GM21619 (cell line): ENCODE data around the gene SSTR3.

Experiments used
- ATAC-seq: cut with Tn5 transposase; IDR thresholded peaks from one replicate; pipeline ENCODE4 v1.9.1; 2021; ENCODE audit not compliant: unreplicated experiment

The SSTR3 gene

DNA sequence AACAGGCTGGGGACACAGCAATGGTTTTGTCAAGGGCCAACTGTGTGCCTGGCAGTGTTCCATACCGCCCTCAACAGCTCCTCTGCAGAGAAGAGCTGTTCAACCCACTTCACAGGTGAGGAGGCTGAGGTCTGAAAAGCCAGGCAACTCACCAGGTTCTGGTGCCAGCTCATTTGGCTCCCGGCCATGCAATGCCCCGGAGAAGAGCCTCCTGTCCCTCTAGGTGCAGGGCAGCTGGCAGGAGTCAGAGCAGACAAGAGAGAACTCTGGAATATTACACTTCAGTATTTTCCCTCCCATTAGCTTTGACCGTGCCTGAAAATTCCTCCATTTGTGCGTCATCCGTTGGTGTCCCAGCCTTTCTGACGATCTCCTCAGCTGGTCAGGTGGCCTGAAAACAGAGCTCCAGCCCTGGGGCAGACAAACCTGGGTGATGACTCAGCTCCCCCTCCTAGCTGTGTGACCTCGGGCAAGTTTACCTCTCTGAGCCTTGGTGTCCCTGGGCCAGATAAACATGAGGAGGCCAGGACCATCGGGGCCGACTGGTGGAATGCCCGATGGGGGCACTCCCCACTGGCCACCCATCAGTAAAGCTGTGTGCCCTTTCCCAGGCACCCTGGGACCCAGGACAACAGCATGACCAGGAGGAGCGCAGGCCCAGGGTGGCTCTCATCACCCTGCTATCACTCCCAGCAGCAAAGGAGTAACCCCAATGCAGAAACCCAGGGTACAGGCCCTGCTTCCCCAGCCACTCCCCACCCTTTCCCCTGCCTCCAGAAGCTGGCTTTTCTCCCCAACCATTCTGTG is 14.6 kb downstream of the SSTR3 start:
- ATAC-seq, result no peak

DNA sequence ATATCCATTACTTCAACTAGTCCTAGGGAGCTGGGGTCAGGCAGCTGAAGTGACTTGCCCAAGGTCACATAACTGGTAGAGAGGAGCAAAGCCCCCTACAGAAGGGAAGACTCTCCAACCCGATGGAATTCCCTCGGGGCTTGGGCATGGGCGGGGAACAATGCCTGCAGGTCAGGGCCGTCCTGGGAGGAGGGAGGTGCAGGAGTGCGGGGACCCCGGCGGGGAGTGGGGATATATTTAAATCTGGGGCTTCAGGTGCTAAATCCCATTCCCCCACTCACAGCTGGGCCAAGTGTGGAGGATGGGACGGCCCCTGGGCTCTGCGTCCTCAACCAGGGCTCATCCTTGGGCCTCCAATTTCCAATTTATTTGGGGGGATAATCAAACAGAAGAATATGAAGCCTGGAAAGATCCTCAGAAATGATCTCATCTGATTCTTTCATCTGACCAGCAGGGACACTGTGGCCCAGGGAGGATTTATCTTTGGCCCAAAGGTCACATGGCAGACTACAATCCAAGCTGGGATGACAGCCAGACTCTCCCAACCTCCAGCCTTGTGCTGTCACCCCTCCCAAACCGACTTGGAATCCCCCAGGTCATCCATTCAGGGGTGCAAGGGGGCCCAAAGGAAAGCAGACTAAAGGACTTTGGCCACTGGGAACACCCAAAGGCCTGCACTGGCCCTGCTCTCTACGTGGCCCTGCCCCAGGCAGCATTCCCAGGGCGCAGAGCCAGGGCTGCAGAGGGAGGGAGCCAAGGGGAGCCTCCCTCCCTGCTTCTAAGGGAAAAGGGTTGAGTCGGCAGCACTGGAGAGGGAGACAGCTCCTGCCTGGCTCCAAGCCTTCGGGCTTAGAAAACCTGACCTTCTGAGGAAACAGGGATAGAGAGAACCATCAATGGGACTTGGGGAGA is 15.5 kb downstream of the SSTR3 start:
- ATAC-seq, result no peak

GRCh38 chr22:37195921-37196320 is 16.4 kb downstream of the SSTR3 start:
- no peak for ATAC-seq

- no peak for ATAC-seq
Observed at GRCh38 chr22:37194750-37195149, 17.5 kb downstream of the SSTR3 start.

- no peak for ATAC-seq
Observed at GRCh38 chr22:37193629-37194191, 18.6 kb downstream of the SSTR3 start.

DNA sequence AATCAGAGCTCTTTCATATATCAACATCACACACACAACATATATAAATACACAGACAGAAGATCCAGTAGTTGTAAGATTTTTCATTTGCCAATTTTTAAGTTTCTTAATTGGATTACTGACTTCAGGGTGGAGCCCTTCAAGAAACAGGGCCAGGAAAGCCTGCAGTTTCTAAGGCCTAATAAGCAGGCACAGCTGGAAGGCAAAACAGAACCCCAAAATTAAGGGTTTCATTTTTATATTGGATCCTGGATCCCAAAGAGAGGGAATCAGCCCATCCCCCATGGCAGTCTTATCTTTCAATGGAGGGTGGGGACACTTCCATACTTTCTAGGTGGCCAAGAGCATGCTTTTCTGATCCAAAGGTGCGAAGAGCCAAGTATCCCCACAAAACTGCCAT is 19.5 kb downstream of the SSTR3 start:
- ATAC-seq, result no peak

- ATAC-seq, result no peak
Observed at GRCh38 chr22:37192204-37192603, 20.1 kb downstream of the SSTR3 start.

DNA sequence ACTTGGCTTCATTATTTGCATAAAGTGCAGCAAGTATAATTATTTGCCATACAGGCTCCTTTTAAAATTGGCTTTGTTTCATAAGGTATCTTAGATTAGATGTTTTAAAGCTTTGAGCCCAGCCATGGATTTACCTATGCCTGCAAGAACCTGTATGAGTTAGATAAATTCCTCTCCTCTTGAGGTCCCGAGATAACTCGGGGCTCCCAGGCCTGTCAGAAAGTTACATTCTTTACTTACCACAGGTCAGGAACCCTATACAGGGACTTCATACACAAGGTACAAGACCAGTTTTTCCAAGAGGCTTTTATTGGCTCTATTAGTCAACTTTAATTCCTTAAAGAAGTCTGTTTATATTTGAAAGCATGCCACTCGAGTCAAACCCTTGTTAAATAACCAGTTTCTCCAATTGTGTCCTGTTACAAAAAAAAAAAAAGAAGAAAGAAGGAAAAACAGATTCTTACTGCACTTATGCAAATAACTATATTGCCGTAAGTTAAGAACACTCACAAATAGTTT is 22.0 kb downstream of the SSTR3 start:
- no peak for ATAC-seq

DNA sequence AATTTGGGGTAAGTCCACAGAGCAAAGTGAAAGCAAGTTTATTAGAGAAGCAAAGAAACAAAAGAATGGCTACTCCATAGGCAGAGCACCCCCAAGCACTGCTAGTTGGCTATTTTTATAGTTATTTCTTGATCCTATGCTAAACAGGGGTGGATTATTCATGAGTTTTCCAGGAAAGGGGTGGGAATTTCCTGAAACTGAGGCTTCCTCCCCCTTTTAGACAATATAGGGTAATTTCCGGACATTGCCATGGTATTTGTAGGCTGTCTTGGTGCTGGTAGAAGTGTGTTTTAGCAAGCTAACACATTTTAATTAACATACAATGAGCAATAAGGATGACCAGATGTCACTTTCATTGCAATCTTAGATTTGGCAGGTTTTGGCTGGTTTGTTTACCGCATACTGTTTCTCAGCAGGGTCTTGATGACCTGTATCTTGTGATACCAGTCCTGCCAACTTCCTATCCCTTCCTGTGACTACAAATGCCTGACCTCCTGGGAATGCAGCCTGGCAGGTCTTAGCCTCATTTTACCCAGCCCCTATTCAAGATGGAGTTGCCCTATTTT is 23.3 kb downstream of the SSTR3 start:
- no peak for ATAC-seq

DNA sequence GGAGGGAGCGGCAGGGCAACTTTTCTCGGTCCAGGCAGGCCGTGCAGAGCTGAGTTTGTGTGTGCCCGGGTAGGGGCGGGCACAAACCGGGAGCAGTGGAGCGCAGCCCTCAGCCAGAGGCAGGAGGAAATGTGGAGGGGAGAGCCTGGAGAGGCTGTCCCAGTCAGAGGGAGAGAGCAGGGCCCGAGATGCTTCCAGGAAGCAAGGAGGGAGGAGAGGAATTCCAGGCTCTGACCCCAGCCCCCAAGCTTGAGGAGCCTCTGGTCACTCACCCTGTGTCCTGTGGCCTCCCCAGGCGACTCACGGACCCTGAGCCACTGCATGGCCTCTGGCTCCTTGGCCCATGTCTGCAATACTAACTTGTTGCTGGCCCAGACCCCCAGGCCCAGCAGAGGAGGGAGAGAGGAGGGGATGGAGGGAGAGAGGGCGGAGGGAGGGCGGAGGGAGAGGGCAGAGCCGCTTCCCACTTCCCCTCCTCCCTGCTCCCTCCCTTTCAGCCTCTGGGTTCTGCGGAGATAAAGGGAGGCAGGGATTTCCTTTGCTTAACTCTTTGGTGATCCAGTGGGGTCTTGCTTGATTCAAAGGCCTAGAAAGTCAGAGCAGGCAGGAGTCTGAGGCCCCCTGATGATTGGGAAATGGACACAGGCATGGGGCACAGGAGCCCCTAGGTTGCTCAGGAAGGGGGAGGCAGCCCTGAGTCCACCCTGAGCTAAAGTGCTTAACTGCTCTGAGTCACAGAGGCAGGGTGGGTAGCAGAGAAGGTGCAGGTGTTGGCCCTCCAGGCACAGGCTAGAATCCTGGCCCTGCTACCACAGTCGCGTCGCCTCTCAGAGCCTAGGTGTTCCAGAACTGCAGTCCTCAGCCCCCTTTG is 24.2 kb downstream of the SSTR3 start, which contains the start of gene C1QTNF6:
Gene C1QTNF6 (minus strand): TSS at position 357 of the 871 bp plus-strand sequence. CDS start 34 bp downstream, at position 323.
- no peak for ATAC-seq

- no peak for ATAC-seq
Observed at GRCh38 chr22:37187552-37187890, 24.8 kb downstream of the SSTR3 start.

DNA sequence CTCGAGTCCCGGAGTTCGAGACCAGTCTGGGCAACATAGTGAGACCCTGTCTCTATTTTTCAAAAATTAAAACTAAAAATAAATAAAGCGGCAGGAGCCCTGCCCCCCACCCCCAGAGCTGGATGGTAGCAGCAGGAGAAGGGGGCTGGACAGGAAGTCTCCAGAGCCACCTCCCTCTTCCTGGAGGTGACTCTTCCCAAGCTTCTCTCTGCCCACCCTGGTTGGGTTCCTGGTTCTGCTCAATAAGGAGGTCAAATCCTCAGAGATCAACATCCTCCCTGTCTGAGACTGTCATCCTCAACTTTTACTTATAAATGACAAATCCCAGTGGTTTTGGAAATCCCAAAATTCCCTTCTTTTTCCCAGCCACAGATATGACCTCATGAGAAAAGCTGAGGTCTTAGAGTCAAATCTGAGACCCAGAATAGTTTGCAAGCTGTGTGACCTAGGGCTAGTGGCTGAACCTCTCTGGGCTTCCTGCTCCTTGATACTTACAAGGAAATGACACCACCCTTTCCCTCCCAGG is 25.2 kb downstream of the SSTR3 start:
- no peak for ATAC-seq

DNA sequence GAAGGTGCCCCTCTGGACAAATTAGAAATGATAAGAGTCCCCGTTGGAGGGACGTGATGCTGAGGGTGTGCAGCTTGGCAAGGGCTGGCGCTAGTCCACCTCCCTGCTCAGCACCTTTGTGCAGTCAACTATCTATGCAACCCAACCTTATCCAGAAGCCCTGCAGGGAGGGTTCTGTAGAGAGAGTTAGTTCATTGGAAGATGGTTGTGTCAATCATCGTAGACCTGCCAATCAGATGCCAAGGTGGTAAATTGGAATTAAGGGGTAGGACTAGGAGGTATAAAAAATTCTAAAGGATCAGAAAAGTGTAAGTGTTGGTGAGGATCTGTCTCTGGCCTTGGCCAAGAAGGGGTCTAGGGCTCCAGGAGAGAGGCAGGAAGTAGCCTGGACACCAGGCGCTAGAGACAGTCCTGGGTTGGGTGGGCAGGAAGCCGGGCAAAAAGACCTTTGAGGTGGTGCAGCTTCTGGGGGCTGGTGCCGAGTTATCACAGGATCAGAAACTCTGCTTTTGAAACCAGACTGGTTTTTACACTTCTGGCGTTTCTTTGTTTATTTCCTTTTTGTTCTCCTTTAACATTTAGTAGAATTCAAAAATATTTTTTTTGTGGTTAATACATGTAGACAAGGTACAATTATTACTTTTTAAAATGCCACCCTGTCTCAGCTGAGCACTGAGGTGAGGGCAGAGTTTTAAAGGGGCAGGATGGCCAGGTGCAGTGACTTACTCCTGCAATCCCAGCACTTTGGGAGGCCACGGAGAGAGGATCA is 25.9 kb downstream of the SSTR3 start:
- ATAC-seq, result no peak

DNA sequence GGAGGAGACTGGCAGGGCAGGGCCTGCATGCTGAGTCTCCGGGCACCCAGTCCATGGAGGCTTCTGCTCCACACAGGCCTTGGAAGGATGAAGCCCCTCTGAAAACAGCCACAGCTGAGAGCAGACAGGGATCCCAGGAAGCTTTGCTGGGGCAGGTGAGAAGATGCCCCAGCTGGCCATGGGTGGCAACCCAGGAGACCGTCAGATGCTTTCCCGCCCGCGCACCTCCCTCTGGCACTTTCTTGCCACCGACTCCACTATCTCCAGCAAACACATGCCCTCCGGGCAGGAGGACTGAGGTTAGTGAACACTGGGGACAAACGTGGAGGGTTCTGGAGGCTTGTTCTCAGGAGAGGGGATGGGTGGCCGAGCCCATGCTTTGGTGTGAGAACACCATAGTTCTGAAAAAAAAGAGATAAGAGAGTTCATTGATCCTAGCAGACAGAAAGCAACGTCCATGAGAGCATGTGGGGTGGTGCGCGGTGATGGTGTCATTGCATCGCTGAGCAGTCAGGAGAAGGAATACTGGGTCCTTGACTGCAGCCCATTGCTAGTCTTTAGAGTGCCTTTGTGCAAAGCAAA is 26.5 kb downstream of the SSTR3 start:
- ATAC-seq, result no peak

DNA sequence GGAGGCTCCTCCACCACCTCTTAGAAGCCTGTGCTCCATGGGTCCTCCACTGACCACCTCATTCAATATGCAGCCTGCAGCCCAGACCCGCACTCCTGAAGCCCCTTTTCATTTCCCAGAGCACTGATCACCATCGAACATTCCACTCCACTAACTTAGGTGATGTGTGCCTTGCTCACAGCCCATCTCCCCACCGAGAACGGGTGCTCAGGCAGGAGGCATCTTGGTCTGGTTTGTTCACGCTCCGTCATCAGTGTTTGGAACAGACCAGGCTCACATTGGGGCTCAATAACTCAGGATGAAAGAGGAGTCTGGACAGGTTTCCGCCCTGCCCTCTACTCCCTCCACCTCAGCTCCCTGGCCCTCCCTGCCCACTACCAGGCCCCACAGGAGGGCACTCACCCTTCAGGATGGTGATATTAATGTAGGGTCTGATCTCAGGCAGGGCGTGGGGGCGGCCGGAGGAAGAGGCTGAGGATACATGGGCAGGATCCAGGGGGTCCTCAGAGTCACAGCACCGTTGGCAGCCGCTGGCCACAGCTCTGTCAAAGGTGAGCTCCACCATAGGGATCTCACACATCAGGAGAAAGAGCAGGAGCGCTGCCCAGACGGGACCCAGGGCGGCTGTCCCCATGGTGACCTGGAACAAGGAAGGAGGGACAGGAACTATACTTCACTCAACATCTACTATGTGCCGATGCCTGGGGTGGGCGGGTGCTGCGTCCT is 27.3 kb downstream of the SSTR3 start:
- no peak for ATAC-seq

- ATAC-seq, result no peak
Observed at GRCh38 chr22:37184380-37184755, 27.9 kb downstream of the SSTR3 start.

DNA sequence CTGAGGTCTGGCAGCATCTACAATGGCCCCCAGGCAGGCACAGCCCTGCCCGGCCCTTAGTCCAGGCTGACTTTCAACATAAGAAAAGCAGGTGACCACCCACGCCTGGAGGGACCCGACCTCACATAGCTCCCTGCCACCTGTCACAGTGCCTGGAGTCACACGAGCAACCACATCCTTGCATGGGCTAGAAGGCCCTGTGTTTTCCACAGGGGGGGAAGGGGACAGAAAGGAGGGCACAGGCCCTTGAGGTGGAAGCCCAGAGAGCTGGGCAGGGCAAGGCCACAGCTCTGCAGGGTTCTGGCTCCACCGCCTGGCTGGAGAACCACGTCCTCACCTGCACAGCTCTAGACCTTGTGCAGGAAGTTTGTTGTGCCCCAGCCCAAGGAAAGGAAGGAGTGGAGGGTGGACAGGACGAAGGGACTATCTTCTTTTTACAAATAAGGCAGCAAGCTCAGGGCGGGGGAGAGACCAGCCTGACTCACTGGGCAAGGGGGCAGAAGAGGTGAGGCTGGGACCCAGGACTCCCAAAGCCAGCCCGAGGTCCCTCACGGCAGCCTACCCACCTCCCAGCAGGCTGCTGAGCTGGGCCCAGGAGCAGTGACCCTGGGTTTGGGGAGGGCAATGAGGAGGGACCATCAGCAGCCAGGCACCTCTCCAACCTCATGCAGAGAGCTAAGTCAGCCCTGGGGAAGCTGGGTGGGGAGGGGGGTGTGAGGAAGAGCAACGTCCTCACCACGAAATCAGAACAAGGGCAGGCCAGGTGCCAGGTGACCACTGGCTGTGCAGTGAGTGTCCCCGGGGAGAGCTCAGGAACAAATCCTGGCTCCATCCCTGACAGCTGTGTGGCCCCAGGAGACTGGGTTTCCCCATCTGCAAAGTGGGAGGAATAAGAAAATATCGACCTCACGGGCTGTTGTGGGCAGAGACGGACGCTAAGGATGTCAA is 28.6 kb downstream of the SSTR3 start:
- ATAC-seq, result no peak
